Measurements from ENCODE around the gene NXF1.

The NXF1 gene

DNA sequence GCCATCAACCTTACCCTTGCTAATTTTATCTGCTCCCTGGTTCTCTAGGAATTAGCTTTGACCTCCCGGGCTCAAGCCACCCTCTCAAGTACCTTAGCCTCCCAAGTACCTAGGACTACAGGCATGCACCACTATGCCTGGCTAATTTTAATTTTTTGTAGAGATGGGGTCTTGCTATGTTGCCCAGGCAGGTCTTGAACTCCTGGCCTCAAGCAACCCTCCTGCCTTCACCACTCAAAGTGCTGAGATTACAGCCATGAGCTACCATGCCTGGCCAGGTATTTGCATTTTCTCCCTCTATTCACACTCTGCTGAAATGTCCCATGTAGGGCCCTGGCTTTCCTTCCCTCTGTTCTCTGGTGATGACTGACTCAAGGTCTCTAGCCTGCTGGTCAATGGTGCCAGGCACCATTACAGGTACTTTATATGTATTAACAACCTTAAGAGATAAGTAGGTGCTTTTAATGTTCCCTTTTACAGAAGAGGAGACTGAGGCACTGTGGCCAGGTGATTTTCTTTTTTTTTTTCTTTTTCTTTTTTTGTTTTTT lies 42.6 kb upstream of the NXF1 start:
- H3K9me3 ChIP-seq (ENCODE audit: insufficient read depth, low read depth, low read length), result no peaks in the 10 kb centered on the region
- H3K9me2 ChIP-seq (replicated peaks; ENCODE audit: low read depth, low read length), result no peaks in the 10 kb centered on the region
- no peak overlapping the region for H3K4me2 ChIP-seq (ENCODE audit: low read depth, low read length, poor library complexity, severe bottlenecking)
- H2AFZ ChIP-seq (ENCODE audit: low read length), result no peak overlapping the region
- peaks cover 16% of the 10 kb centered on the region for H3K36me3 ChIP-seq (ENCODE audit: insufficient read depth, low read length)
- peaks cover 9% of the 10 kb centered on the region for H3K4me1 ChIP-seq (ENCODE audit: insufficient read depth, low read length, poor library complexity, severe bottlenecking)
- peaks cover 17% of the 10 kb centered on the region for H3K79me2 ChIP-seq (ENCODE audit: insufficient read depth, low read length)
- no peaks in the 10 kb centered on the region for H3K27me3 ChIP-seq (ENCODE audit: insufficient read depth, low read length, poor library complexity, severe bottlenecking)
- TF ChIP-seq EZH2phosphoT487 (IDR thresholded peaks at IDR 0.05; ENCODE audit: borderline replicate concordance), result no peak
- TF ChIP-seq, protein P1, sequence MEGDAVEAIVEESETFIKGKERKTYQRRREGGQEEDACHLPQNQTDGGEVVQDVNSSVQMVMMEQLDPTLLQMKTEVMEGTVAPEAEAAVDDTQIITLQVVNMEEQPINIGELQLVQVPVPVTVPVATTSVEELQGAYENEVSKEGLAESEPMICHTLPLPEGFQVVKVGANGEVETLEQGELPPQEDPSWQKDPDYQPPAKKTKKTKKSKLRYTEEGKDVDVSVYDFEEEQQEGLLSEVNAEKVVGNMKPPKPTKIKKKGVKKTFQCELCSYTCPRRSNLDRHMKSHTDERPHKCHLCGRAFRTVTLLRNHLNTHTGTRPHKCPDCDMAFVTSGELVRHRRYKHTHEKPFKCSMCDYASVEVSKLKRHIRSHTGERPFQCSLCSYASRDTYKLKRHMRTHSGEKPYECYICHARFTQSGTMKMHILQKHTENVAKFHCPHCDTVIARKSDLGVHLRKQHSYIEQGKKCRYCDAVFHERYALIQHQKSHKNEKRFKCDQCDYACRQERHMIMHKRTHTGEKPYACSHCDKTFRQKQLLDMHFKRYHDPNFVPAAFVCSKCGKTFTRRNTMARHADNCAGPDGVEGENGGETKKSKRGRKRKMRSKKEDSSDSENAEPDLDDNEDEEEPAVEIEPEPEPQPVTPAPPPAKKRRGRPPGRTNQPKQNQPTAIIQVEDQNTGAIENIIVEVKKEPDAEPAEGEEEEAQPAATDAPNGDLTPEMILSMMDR (conservative IDR thresholded peaks at IDR 0.05; ENCODE audit: low read length), result no peak
- H3F3A ChIP-seq (ENCODE audit: low read depth), result peaks cover 21% of the 10 kb centered on the region; the same call in 1 of the 2 replicates
- no peak overlapping the region for H3K4me3 ChIP-seq (ENCODE audit: low read length, poor library complexity, severe bottlenecking)
- H3K9ac ChIP-seq (ENCODE audit: low read depth, low read length, poor library complexity, severe bottlenecking), result no peak overlapping the region
- peaks cover 15% of the 10 kb centered on the region for H4K20me1 ChIP-seq (ENCODE audit: insufficient read depth, low read length, poor library complexity, severe bottlenecking)

DNA sequence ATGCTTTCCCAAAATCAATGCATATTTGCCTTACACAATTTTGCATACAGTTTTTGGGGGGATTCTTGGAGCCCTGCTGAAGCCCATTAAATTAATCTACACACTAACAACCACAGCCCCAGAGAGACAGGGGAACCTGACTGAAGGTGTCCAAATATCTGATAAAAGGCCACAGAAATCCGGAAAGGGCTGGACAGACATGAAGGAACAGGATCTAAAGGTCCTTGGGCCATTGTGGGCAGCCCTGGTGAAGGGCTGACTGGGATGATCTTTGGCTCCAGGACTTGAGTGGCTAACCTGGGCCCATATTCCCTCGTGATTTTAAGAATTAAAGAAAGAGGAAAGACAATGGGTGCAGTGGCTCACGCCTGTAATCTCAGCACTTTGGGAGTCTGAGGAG lies 40.9 kb upstream of the NXF1 start:
- Histone ChIP-seq H3K9ac (ENCODE audit: low read depth, low read length, poor library complexity, severe bottlenecking) (no peak overlapping the region), H3F3A (ENCODE audit: low read depth) (peaks cover 5% of the 10 kb centered on the region; the same call in 1 of the 2 replicates), H3K4me1 (ENCODE audit: insufficient read depth, low read length, poor library complexity, severe bottlenecking) (peaks cover 10% of the 10 kb centered on the region), H3K27me3 (ENCODE audit: insufficient read depth, low read length, poor library complexity, severe bottlenecking) (no peaks in the 10 kb centered on the region), H3K4me2 (ENCODE audit: low read depth, low read length, poor library complexity, severe bottlenecking) (no peak overlapping the region), H3K36me3 (ENCODE audit: insufficient read depth, low read length) (no peaks in the 10 kb centered on the region), H3K79me2 (ENCODE audit: insufficient read depth, low read length) (no peaks in the 10 kb centered on the region), H2AFZ (ENCODE audit: low read length) (no peak overlapping the region), H3K9me2 (replicated peaks; ENCODE audit: low read depth, low read length) (no peaks in the 10 kb centered on the region), H3K9me3 (ENCODE audit: insufficient read depth, low read depth, low read length) (no peaks in the 10 kb centered on the region), H4K20me1 (ENCODE audit: insufficient read depth, low read length, poor library complexity, severe bottlenecking) (no peaks in the 10 kb centered on the region), H3K4me3 (ENCODE audit: low read length, poor library complexity, severe bottlenecking) (no peak overlapping the region)
- TF ChIP-seq, protein P1 (conservative IDR thresholded peaks at IDR 0.05; ENCODE audit: low read length), result no peak
- TF ChIP-seq EZH2phosphoT487 (IDR thresholded peaks at IDR 0.05; ENCODE audit: borderline replicate concordance), result no peak

DNA sequence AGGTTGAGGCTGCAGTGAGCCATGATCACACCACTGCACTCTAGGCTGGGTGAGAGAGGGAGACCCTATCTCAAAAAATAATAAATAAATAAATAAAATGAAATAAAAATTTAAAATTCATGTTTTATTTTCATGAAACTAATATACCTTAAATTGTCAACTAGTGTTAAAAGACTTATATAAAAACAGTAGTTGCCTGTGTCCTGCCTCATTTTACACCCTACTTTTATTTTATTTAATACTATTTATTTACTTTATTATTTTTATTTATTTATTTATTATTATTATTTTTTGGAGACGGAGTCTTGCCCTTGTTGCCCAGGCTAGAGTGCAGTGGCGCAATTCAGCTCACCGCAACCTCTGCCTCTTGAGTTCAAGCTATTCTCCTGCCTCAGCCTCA lies 38.9 kb upstream of the NXF1 start:
- H3K9ac ChIP-seq (ENCODE audit: low read depth, low read length, poor library complexity, severe bottlenecking), result no peak overlapping the region
- TF ChIP-seq EZH2phosphoT487 (IDR thresholded peaks at IDR 0.05; ENCODE audit: borderline replicate concordance), result no peak
- TF ChIP-seq, protein P1 (conservative IDR thresholded peaks at IDR 0.05; ENCODE audit: low read length), result no peak
- no peaks in the 10 kb centered on the region for H4K20me1 ChIP-seq (ENCODE audit: insufficient read depth, low read length, poor library complexity, severe bottlenecking)
- no peak overlapping the region for H2AFZ ChIP-seq (ENCODE audit: low read length)
- H3K79me2 ChIP-seq (ENCODE audit: insufficient read depth, low read length), result peaks cover 2% of the 10 kb centered on the region
- no peaks in the 10 kb centered on the region for H3K9me2 ChIP-seq (replicated peaks; ENCODE audit: low read depth, low read length)
- no peaks in the 10 kb centered on the region for H3K36me3 ChIP-seq (ENCODE audit: insufficient read depth, low read length)
- no peak overlapping the region for H3K4me3 ChIP-seq (ENCODE audit: low read length, poor library complexity, severe bottlenecking)
- peaks cover 20% of the 10 kb centered on the region for H3K4me1 ChIP-seq (ENCODE audit: insufficient read depth, low read length, poor library complexity, severe bottlenecking)
- no peaks in the 10 kb centered on the region for H3K27me3 ChIP-seq (ENCODE audit: insufficient read depth, low read length, poor library complexity, severe bottlenecking)
- H3K9me3 ChIP-seq (ENCODE audit: insufficient read depth, low read depth, low read length), result no peaks in the 10 kb centered on the region
- peaks cover 9% of the 10 kb centered on the region for H3F3A ChIP-seq (ENCODE audit: low read depth)
- no peak overlapping the region for H3K4me2 ChIP-seq (ENCODE audit: low read depth, low read length, poor library complexity, severe bottlenecking)

Data from Loucy (cell line).